Neutrophil (primary cell): ENCODE results near the gene HOXD12.

Experiments used
- H3K27ac ChIP-seq: fragments of 200-600 bp; sonication (generic); 2 replicates; pipeline ENCODE4 v1.5.1; 2016; ENCODE audit warnings: mild to moderate bottlenecking, moderate library complexity
- H3K27me3 ChIP-seq: fragments of 200-600 bp; sonication (generic); 2 replicates; pipeline ENCODE4 v1.6.0; 2016; ENCODE audit warnings: mild to moderate bottlenecking
- H3K36me3 ChIP-seq: fragments of 200-600 bp; sonication (generic); 2 replicates; pipeline ENCODE4 v1.5.1; 2017
- H3K4me1 ChIP-seq, 2 experiments: fragments of 200-600 bp in 1 of 2; sonication (generic) in 1 of 2; 1 replicate in 1 of 2; 2 replicates in 1 of 2; pipeline versions ENCODE4 v1.5.1 to v1.6.1; 2013 to 2016; ENCODE audit warnings: low read depth in 1 of 2, low read length in 1 of 2, mild to moderate bottlenecking in 1 of 2, moderate library complexity in 1 of 2; ENCODE audit not compliant: control insufficient read depth in 1 of 2, insufficient read depth in 1 of 2
- H3K4me3 ChIP-seq, 2 experiments: fragments of 200-600 bp in 1 of 2; sonication (generic) in 1 of 2; 1 replicate in 1 of 2; 2 replicates in 1 of 2; pipeline ENCODE4 v1.5.1; 2013 to 2016; ENCODE audit warnings: low read depth in 1 of 2, low read length in 1 of 2, mild to moderate bottlenecking in 1 of 2, moderate library complexity in 1 of 2
- H3K9me3 ChIP-seq: fragments of 200-600 bp; sonication (generic); 2 replicates; pipeline ENCODE4 v1.5.1; 2016
- CTCF ChIP-seq: fragments of 200-600 bp; sonication (generic); IDR thresholded peaks from 2 replicates; pipeline ENCODE4 v1.5.1; 2016; ENCODE audit warnings: antibody characterized with exemption

Gene HOXD12

GRCh38 chr2:176112375-176113302 is 13.0 kb downstream of the HOXD12 start:
- H3K4me3 ChIP-seq, result no peak overlapping the region
- no peaks in the 10 kb centered on the region for H3K36me3 ChIP-seq
- H3K27ac ChIP-seq, result no peak overlapping the region
- H3K4me1 ChIP-seq, result peaks cover 0 to 3% of the 10 kb centered on the region in 2 experiments
- TF ChIP-seq CTCF, result no peak
- no peaks in the 10 kb centered on the region for H3K9me3 ChIP-seq
- H3K27me3 ChIP-seq, result peaks cover 100% of the 10 kb centered on the region

- no peaks in the 10 kb centered on the region for H3K9me3 ChIP-seq
- no peaks in the 10 kb centered on the region for H3K36me3 ChIP-seq
- no peak overlapping the region for H3K4me3 ChIP-seq
- peaks cover 3% of the 10 kb centered on the region in 2 experiments for H3K4me1 ChIP-seq
- H3K27ac ChIP-seq, result no peak overlapping the region
- TF ChIP-seq CTCF, result no peak
- H3K27me3 ChIP-seq, result peaks cover 100% of the 10 kb centered on the region
These were observed 14.7 kb downstream of the HOXD12 start for GRCh38 chr2:176114120-176114929.

- peaks cover 100% of the 10 kb centered on the region for H3K27me3 ChIP-seq
- H3K9me3 ChIP-seq, result no peaks in the 10 kb centered on the region
- no peak for TF ChIP-seq CTCF
- H3K4me1 ChIP-seq, result peaks cover 3% of the 10 kb centered on the region in 2 experiments
- no peak overlapping the region for H3K27ac ChIP-seq
- no peak overlapping the region for H3K4me3 ChIP-seq
- H3K36me3 ChIP-seq, result no peaks in the 10 kb centered on the region
These were observed 15.5 kb downstream of the HOXD12 start for GRCh38 chr2:176114930-176115625.

GRCh38 chr2:176115883-176116813 is 16.6 kb downstream of the HOXD12 start, which contains the start of gene HOXD10:
TSS of gene HOXD10 (plus strand) at chr2:176116778. CDS start at chr2:176116834, 56 bp downstream.
- Histone ChIP-seq H3K36me3 (no peaks in the 10 kb centered on the region), H3K9me3 (no peaks in the 10 kb centered on the region), H3K4me3 (no peak within 1 kb of the TSS), H3K27ac (no peak within 1 kb of the TSS), H3K27me3 (peaks cover 100% of the 10 kb centered on the region), H3K4me1 (peaks cover 2 to 3% of the 10 kb centered on the region in 2 experiments)
- no peak for TF ChIP-seq CTCF
